HG02852 (cell line): Measurements from ENCODE around the gene FGF22.
A peak's percentile ranks its signal among the peaks of the same experiment; 100 is the strongest.
"Not testable (repeated sequence)": the region's sequence is repeated elsewhere in the genome, so short reads cannot be mapped to it uniquely, and the experiment has no call there.

ENCODE experiments used
- ATAC-seq: cut with Tn5 transposase; IDR thresholded peaks from one replicate; pipeline ENCODE4 v1.9.1; 2021; ENCODE audit warnings: mild to moderate bottlenecking, moderate library complexity; ENCODE audit not compliant: unreplicated experiment

The FGF22 gene

DNA sequence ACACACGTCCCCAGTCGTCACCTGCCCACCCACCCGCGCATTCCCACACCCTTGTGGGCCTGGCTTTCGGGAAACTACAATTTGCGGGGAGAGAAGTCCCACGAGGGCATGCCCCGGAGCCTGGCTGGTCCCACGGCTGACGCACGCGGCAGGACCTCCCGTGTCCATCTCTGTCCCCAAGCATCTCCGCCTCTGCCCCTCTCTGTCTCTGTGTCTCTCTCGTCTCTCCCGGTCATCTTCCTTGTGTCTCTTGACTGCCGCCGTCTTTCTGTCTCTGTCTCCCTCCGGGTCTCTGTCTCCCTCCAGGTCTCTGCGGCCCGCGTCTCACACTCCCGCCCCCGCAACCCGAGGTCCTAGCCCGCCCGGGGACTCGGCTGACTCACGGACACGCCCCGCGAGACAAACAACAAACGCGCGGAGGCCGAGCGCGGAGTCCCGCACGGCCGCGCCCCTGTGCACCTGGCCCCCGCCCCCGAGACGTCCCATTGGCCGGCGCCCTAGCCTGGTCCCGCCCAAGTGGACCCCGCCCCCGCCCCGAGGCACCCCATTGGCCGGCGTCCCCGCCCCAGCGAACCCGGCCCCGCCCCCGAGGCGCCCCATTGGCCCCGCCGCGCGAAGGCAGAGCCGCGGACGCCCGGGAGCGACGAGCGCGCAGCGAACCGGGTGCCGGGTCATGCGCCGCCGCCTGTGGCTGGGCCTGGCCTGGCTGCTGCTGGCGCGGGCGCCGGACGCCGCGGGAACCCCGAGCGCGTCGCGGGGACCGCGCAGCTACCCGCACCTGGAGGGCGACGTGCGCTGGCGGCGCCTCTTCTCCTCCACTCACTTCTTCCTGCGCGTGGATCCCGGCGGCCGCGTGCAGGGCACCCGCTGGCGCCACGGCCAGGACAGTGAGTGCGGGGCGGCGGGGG, at the start of gene FGF22:
Gene FGF22, plus strand, starts transcription at position 627 of the 908 bp plus-strand sequence. Its CDS starts 47 bp downstream, at position 674.
- peak; percentile 51 for ATAC-seq

- no peak for ATAC-seq
Measured at GRCh38 chr19:590396-590745, 49.3 kb upstream of the FGF22 start.

DNA sequence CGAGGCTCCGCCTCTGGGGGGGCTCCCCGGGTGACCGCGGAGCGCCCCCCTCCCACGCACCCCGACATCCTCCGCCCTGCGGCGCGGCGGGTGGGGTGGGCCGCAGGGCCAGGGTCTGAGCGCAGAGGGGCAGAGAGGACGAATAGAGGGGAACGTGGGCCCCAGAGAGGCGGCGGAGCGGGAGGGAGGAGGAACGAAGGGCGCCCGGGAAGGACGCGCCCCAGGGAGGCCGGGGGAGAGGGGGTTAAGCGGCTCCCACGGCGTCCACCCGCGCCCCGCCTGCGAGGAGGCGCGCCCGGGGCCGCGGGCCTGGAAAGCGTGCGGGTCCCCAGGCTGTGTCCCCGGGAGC, 49.0 kb upstream of the FGF22 start:
- no peak for ATAC-seq

DNA sequence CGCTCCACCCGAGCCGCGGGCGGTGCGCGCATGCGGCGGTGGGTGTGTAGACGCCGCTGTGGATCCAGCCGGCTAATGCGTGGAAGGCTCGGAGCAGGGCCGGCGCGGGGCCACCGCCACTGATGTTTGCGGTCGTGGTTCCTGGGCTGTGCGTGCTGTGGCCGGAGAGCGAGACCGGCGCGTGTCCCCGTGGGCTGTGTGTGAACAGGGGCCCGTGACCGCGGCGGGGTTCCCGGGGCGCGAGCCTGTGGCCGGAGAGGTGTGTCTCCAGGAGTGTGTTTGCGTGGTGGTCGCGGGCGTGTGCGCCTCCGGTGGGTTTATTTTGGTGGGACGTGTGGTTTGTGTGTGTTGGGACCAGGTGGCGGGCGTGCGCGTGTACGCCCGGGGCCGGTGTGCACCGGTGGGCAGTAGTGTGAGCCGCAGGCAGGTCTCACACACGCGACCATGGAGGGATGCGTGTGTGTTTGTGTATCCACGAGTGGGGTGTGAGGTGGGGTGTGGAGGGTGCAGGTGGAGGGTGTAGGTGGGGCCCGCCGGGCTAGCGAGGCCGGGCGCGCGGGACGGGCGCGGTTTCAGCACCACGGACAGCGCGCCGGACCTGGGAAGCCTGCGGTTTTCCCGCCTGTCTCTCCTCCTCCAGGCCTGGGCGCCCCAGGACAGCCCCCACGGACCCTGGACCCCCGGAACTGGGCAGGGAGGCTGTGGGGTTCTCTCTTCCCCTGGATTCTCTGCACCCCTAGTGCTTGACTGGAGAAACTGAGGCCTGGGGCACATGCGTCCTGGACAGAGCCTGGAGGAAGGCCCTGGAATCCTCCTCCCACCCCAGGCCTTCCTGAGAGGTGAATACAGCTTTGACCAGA, 48.4 kb upstream of the FGF22 start:
- ATAC-seq: no peak

DNA sequence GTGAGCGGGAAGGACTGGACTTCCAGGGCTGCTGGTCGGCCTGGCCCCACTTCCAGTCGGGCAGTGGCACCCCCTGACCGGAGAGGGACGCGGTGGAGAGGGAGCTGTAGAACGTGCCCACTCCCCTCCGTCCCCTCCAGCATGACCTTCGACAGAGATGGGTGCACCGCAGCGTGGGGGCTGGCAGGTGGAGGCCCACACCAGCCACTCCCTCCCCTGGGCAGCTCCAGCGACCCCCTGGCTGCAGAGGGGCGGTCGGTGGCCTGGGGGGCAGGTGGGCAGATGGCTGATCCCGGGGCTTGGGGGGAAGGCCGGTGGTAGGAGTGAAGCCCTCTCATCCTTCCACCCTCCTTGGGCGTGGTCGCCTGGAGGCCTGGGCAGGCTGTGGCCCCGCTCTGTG, 47.6 kb upstream of the FGF22 start:
- ATAC-seq: no peak

DNA sequence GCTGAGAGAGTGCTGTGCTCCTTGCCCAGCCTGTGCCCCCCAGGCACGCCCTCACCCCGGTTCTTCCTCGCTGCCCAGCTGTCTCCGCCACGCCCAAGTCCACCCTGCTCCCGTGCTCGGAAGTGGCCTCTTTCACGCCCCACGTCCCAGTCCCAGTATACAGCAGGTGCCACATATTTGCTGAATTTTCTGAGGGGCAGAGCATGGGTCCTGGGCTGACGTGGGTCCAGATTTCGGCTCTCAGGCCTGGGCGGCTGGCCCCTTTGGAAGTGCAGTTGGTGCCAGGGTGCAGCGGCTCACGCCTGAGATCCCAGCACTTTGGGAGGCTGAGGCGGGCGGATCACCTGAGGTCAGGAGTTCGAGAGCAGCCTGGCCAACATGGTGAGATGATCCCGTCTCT, 46.6 kb upstream of the FGF22 start:
- ATAC-seq: no peak

DNA sequence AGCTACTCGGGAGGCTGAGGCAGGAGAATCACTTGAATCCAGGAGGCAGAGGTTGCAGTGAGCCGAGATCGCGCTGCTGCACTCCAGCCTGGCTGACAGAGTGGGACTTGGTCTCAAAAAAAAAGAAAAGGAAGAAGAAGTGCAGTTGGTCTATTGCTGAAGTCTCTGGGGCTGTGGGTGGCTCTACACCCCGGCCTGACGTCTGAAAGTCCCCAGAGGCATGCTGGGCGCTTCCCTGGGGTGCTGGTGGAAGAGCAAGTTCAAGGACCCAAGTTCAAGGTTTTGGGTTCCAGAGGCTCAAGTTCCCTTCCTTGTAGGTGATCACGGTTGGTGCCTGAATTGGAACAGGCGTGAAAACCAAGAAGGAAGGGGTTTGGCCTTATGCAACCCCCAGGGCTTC, 46.2 kb upstream of the FGF22 start:
- ATAC-seq: no peak

DNA sequence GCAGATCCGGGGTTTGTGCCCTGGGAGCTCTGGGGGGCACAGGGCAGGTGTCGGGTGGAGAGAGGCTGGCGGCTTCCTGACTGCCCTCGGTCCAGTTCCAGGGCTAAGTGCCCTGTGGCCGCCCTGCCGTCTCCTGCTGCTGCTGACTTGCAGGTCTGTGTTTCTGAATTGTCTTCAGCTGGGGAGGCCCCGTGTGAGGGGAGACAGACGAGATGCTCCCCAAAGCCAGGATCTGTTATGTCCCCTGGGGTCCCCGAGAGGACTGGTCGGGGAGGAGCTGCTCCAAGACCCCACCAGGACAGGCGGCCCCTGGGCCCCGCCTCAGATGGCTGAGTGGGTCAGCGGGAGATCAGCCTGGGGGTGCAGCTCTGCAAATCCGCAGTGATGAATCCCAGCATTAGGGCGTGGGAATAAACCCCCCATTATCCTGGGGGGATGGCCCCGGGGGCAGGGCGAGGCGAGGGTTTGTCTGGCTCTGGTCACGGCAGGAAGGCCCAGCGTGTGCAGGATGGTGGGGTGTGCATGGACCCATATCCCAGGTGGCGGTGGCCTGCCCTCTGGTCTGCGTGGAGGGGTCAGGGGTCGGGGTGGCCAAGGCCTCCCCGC, 45.3 kb upstream of the FGF22 start:
- no peak for ATAC-seq

GRCh38 chr19:595326-596262, 44.1 kb upstream of the FGF22 start:
- ATAC-seq: no peak

- no peak for ATAC-seq
Measured at GRCh38 chr19:596263-596655, 43.4 kb upstream of the FGF22 start.

GRCh38 chr19:597406-598315, 42.0 kb upstream of the FGF22 start:
- ATAC-seq: no peak

- no peak for ATAC-seq
Measured at GRCh38 chr19:601310-601709, 38.4 kb upstream of the FGF22 start.

DNA sequence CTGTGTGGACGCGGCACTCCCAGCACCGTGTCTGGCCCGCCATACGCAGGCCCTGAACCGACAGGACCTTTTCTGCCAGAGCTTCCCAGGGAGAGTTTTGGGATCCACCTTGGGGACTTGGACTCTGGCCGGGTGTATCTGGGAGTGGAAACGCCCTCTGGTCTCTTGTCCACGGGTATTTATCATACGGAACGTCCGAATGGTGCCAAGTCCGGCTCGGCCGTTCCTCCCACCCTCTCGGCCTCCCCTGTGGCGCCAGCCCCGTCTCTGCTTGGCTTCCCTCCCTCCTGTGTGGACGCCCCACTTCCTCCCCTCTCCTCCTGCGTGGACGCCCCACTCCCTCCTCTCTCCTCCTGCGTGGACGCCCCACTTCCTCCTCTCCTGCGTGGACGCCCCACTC, 37.9 kb upstream of the FGF22 start:
- no peak for ATAC-seq

GRCh38 chr19:602391-603301, 37.0 kb upstream of the FGF22 start:
- no peak for ATAC-seq

- ATAC-seq: not testable (repeated sequence)
Measured at GRCh38 chr19:603302-603639, 36.4 kb upstream of the FGF22 start.

DNA sequence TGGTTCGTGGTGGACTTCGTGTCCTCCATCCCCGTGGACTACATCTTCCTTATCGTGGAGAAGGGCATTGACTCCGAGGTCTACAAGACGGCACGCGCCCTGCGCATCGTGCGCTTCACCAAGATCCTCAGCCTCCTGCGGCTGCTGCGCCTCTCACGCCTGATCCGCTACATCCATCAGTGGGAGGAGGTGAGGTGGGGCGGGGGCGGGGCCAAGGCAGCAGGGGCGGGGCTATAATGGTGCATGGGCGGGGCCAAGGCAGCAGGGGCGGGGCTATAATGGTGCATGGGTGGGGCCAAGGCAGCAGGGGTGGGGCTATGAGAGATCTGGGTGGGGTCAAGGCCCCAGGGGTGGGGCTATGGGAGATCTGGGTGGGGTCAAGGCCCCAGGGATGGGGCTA, 35.9 kb upstream of the FGF22 start:
- not testable (repeated sequence) for ATAC-seq

DNA sequence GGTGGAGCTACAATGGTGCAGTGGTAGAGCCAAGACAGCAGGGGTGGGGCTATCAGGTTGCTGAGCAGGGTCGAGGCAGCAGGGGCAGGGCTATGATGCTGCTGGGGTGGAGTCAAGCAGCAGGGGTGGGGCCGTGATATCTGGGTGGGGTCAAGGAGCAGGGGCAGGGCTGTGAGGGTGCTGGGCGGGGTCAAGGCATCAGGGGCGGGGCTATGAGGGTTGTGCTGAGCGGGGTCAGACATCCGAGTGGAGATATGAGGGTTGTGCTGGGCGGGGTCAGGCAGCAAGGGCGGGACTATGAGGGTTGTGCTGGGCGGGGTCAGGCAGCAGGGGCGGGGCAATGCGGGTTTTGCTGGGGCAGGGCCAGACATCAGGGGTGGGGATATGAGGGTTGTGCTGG, 35.3 kb upstream of the FGF22 start:
- ATAC-seq: no peak
